Measurements from ENCODE around the gene ERP29.
"Not testable (repeated sequence)": the region's sequence is repeated elsewhere in the genome, so short reads cannot be mapped to it uniquely, and the experiment has no call there.

Gene ERP29

GRCh38 chr12:112012775-112013600 lies at the start of gene ERP29, which contains the start of gene TMEM116:
Gene ERP29, plus strand, starts transcription at chr12:112013426. Its CDS starts 40 bp downstream, at chr12:112013466.
Gene TMEM116, minus strand, starts transcription at chr12:112013165. Its CDS starts 7,895 bp downstream, at chr12:112005270.
- DNase-seq: peak; percentile 97 to 98

GRCh38 chr12:111964935-111965334 lies 48.3 kb upstream of the ERP29 start:
- DNase-seq: no peak

GRCh38 chr12:111971800-111972199 lies 41.4 kb upstream of the ERP29 start:
- no peak for DNase-seq

- DNase-seq: no peak
Observed at GRCh38 chr12:111975161-111975931, 37.9 kb upstream of the ERP29 start.

- DNase-seq: no peak
Observed at GRCh38 chr12:111976291-111976690, 36.9 kb upstream of the ERP29 start.

- DNase-seq: no peak
Observed at GRCh38 chr12:111976860-111977259, 36.4 kb upstream of the ERP29 start.

GRCh38 chr12:111978545-111978944 lies 34.7 kb upstream of the ERP29 start:
- no peak for DNase-seq

- no peak for DNase-seq
Observed at GRCh38 chr12:111980598-111980997, 32.6 kb upstream of the ERP29 start.

- DNase-seq: no peak
Observed at GRCh38 chr12:111981987-111982386, 31.2 kb upstream of the ERP29 start.

GRCh38 chr12:111984820-111985219 lies 28.4 kb upstream of the ERP29 start:
- DNase-seq: no peak

GRCh38 chr12:111991535-111991934 lies 21.7 kb upstream of the ERP29 start:
- no peak for DNase-seq

GRCh38 chr12:111991946-111992345 lies 21.3 kb upstream of the ERP29 start:
- no peak for DNase-seq

- no peak for DNase-seq
Observed at GRCh38 chr12:111992464-111992863, 20.8 kb upstream of the ERP29 start.

- no peak for DNase-seq
Observed at GRCh38 chr12:111993292-111994150, 19.7 kb upstream of the ERP29 start.

- DNase-seq: not testable (repeated sequence)
Observed at GRCh38 chr12:111994211-111995111, 18.8 kb upstream of the ERP29 start.

- DNase-seq: no peak
Observed at GRCh38 chr12:111995782-111996480, 17.3 kb upstream of the ERP29 start.

GRCh38 chr12:111997300-111997699 lies 15.9 kb upstream of the ERP29 start:
- no peak for DNase-seq

GRCh38 chr12:111998015-111998414 lies 15.2 kb upstream of the ERP29 start:
- no peak for DNase-seq

GRCh38 chr12:111999129-111999528 lies 14.1 kb upstream of the ERP29 start:
- DNase-seq: not testable (repeated sequence)

GRCh38 chr12:112000820-112001219 lies 12.4 kb upstream of the ERP29 start:
- DNase-seq: no peak

GRCh38 chr12:112001576-112001975 lies 11.7 kb upstream of the ERP29 start:
- no peak for DNase-seq
